Measurements from ENCODE around the gene CCR9.
A peak's percentile ranks its signal among the peaks of the same experiment; 100 is the strongest.

The CCR9 gene

GRCh38 chr3:45939341-45939771, 53.0 kb downstream of the CCR9 start:
- TF ChIP-seq CTCF (conservative IDR thresholded peaks at IDR 0.05; ENCODE audit: control insufficient read depth, insufficient read depth, low read depth, low read length), result no peak
- H3K4me3 ChIP-seq (ENCODE audit: control insufficient read depth, low read depth, low read length), result no peak overlapping the region
- no peak for DNase-seq (ENCODE audit: low read depth)

- DNase-seq (ENCODE audit: low read depth), result no peak
- TF ChIP-seq CTCF (conservative IDR thresholded peaks at IDR 0.05; ENCODE audit: control insufficient read depth, insufficient read depth, low read depth, low read length), result no peak
- H3K4me3 ChIP-seq (ENCODE audit: control insufficient read depth, low read depth, low read length), result no peak overlapping the region
These were observed 53.8 kb downstream of the CCR9 start for GRCh38 chr3:45940004-45940780.

- TF ChIP-seq CTCF (conservative IDR thresholded peaks at IDR 0.05; ENCODE audit: control insufficient read depth, insufficient read depth, low read depth, low read length), result no peak
- DNase-seq (ENCODE audit: low read depth), result no peak
- H3K4me3 ChIP-seq (ENCODE audit: control insufficient read depth, low read depth, low read length), result no peak overlapping the region
These were observed 54.5 kb downstream of the CCR9 start for GRCh38 chr3:45940781-45941365.

GRCh38 chr3:45942051-45942825, 55.9 kb downstream of the CCR9 start:
- H3K4me3 ChIP-seq (ENCODE audit: control insufficient read depth, low read depth, low read length), result no peak overlapping the region
- DNase-seq (ENCODE audit: low read depth), result no peak
- TF ChIP-seq CTCF (conservative IDR thresholded peaks at IDR 0.05; ENCODE audit: control insufficient read depth, insufficient read depth, low read depth, low read length), result no peak

GRCh38 chr3:45943207-45943846, 57.0 kb downstream of the CCR9 start, which contains the start of gene CXCR6:
TSS of gene CXCR6 (plus strand) at chr3:45943464. CDS start at chr3:45946482, 3,018 bp downstream.
- DNase-seq (ENCODE audit: low read depth), result peak; percentile 13
- H3K4me3 ChIP-seq (ENCODE audit: control insufficient read depth, low read depth, low read length), result no peak within 1 kb of the TSS
- no peak for TF ChIP-seq CTCF (conservative IDR thresholded peaks at IDR 0.05; ENCODE audit: control insufficient read depth, insufficient read depth, low read depth, low read length)

All from fibroblast of mammary gland (primary cell).